ENCODE measurements around the gene CHST2. TPM values are rescaled to one million over a fixed set of nuclear protein-coding genes. Genes with fewer than 3 reads are reported as not detected.

The CHST2 gene
- total RNA-seq, 4 donors from 2014 or later = 4.1 to 18.9 (median 12.3) TPM

- DNase-seq (ENCODE audit: low spot score) = no peak
- no peak for ATAC-seq (ENCODE audit: low FRiP score)
- TF ChIP-seq CTCF (IDR thresholded peaks at IDR 0.05) = no peak
Observed at GRCh38 chr3:143172795-143173145, 53.2 kb downstream of the CHST2 start.

GRCh38 chr3:143173242-143173641 lies 53.7 kb downstream of the CHST2 start:
- ATAC-seq (ENCODE audit: low FRiP score) (no peak), DNase-seq (ENCODE audit: low spot score) (no peak)
- no peak for TF ChIP-seq CTCF (IDR thresholded peaks at IDR 0.05)

Other genes starting within 250 kb of the CHST2 start
- gene PCOLCE2, start 230.7 kb upstream of the CHST2 start, total RNA-seq = 100 to 1,000 TPM in 3 of 4 donors, 10 to 100 TPM in 1; 70.3 to 238 (median 159) TPM
- 1 to 10 TPM in 1 of 4 donors, under 1 TPM in 1, not detected in 2; 0.93 to 1.8 TPM for gene PAQR9, start 156.1 kb upstream of the CHST2 start, total RNA-seq
- 100 to 1,000 TPM in 1 of 4 donors, 10 to 100 TPM in 3; 59.5 to 106 (median 73.9) TPM for gene U2SURP, start 118.2 kb upstream of the CHST2 start, total RNA-seq

Measured in omental fat pad (tissue), 4 donors.